Right cardiac atrium (tissue), 5 donors: ENCODE data around the gene KRTAP9-9. TPM values are rescaled to one million over a fixed set of nuclear protein-coding genes. Genes with fewer than 3 reads are reported as not detected.
"Not testable (repeated sequence)": the region's sequence is repeated elsewhere in the genome, so short reads cannot be mapped to it uniquely, and the experiment has no call there.

ENCODE experiments used
- ATAC-seq, 2 donors: fragments of 200-7000 bp; cut with Tn5 transposase; one replicate each; pipeline versions ENCODE4 v1.8.0 to v1.9.1; 2020; ENCODE audit warnings: moderate library complexity in 2 of 2, mild to moderate bottlenecking in 1 of 2
- DNase-seq, 3 donors: peaks; one replicate each; pipeline ENCODE4 v3.0.0-alpha.2; 2020
- H3K27ac ChIP-seq: one replicate; pipeline ENCODE4 v1.5.1; 2013; ENCODE audit warnings: mild to moderate bottlenecking, low read length, control low read depth, moderate library complexity
- H3K27me3 ChIP-seq: one replicate; pipeline ENCODE4 v1.6.1; 2013; ENCODE audit not compliant: control insufficient read depth, insufficient read depth
- H3K4me1 ChIP-seq: one replicate; pipeline ENCODE4 v1.6.1; 2013; ENCODE audit warnings: low read length; ENCODE audit not compliant: control insufficient read depth, insufficient read depth
- H3K4me3 ChIP-seq: one replicate; pipeline ENCODE4 v1.5.1; 2013; ENCODE audit warnings: low read length, control low read depth
- H3K9me3 ChIP-seq: one replicate; pipeline ENCODE4 v1.6.1; 2013; ENCODE audit warnings: low read length; ENCODE audit not compliant: control insufficient read depth
- WGBS: extraction: QIAGEN DNeasy Blood & Tissue Kit; methylation state at CpG from one replicate; pipeline ENCODE4 v1.1.7; 2013; 5-methylcytosine and 5-hydroxymethylcytosine counted together
- intact Hi-C, 4 donors: fragments of 100-400 bp; cut with DNase I; formaldehyde crosslinking; loops; one replicate each; pipeline versions ENCODE4 v1.11.0 to v1.14.0; 2022 to 2023
- polyA plus RNA-seq: library from polyadenylated mRNA; stranded (reverse); fragments of 200-250 nt; gene quantifications from one replicate; pipeline ENCODE4 v1.2.3, GENCODE V29; 2013
- total RNA-seq, 4 donors: library from RNA; stranded (reverse); fragmentation: NEBNext Ultra II Directional; extraction: Animal tissue kit (Norgen Biotek cat#: 25700); gene quantifications; one replicate each; pipeline ENCODE4 v1.2.1, GENCODE V29; 2021
- donor health status: healthy with polysubstance abuse.
- donor health status: DM: no; HTN: yes; CAD: no.
- donor health status: DM: no; HTN: no; CAD: no.
- donor health status: DM: no; HTN: yes; CAD: no; lungs with severe emphysema.
- donor health status: DM: yes; HTN: yes; CAD: no.

KRTAP9-9 gene
- total and polyA plus RNA-seq, 5 donors, result not detected

- Histone ChIP-seq H3K4me1 (no peaks in the 10 kb centered on the region), H3K27me3 (no peaks in the 10 kb centered on the region), H3K9me3 (no peaks in the 10 kb centered on the region), H3K27ac (no peak overlapping the region), H3K4me3 (no peak overlapping the region)
- intact Hi-C loops, result no loop called here
- DNase-seq, result no peak
- ATAC-seq, result no peak
- WGBS, result no CpG with 5 or more reads among the region's 3 CpGs
Observed at GRCh38 chr17:41267711-41268110, 12.5 kb downstream of the KRTAP9-9 start.

DNA sequence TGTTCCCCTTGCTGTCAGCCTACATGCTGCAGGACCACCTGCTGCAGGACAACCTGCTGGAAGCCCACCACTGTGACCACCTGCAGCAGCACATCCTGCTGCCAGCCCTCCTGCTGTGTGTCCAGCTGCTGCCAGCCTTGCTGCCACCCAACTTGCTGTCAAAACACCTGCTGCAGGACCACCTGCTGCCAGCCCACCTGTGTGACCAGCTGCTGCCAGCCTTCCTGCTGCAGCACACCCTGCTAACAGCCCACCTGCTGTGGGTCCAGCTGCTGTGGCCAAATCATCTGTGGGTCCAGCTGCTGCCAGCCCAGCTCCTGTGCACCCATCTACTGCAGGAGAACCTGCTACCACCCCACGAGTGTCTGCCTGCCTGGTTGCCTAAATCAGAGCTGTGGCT, 16.1 kb downstream of the KRTAP9-9 start:
- H3K4me3 ChIP-seq, DNase-seq, H3K4me1 ChIP-seq, H3K9me3 ChIP-seq, ATAC-seq, H3K27ac ChIP-seq, intact Hi-C loops, H3K27me3 ChIP-seq: not testable (repeated sequence)
- WGBS, result no CpG with 5 or more reads among the region's 1 CpG

DNA sequence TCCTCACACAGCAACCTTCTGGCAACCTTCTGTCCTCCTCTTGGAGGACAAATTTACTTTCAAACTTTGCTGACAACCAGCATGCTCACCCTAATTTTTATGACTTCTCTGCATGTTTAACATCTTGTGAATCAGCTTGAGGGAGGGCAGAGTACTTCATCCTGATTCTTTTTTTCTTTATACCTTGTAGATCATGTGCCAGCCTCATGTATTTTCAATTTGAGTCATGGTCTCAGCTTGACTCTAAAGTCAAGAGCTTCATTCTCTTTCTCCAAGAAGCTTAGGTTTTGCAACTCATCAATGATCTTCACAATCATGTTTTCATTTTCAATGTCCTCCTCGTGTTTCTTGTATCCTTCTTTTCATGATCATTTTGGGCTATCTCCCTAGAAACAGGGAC, 16.7 kb downstream of the KRTAP9-9 start:
- no peak for ATAC-seq

GRCh38 chr17:41275648-41276190, 20.5 kb downstream of the KRTAP9-9 start, which contains the start of gene KRTAP9-7:
KRTAP9-7 (plus strand) TSS chr17:41275698; CDS start chr17:41275698, 0 bp downstream.
- H3K4me1 ChIP-seq, ATAC-seq, H3K27ac ChIP-seq, DNase-seq, intact Hi-C loops, H3K27me3 ChIP-seq, H3K9me3 ChIP-seq, H3K4me3 ChIP-seq: not testable (repeated sequence)
- WGBS, result 86% methylated on average over 3 of the region's 3 CpGs

More for the DNA sequence above, 16.7 kb downstream of the KRTAP9-9 start:
- Histone ChIP-seq H3K9me3 (no peaks in the 10 kb centered on the region), H3K4me3 (no peak overlapping the region), H3K4me1 (no peaks in the 10 kb centered on the region), H3K27ac (no peak overlapping the region), H3K27me3 (no peaks in the 10 kb centered on the region)
- intact Hi-C loops, result no loop called here
- DNase-seq, result no peak
- WGBS, result no CpG with 5 or more reads among the region's 1 CpG

GRCh38 chr17:41278176-41278955, 23.2 kb downstream of the KRTAP9-9 start:
- 82% methylated on average over 3 of the region's 3 CpGs for WGBS
- H3K9me3 ChIP-seq, result no peaks in the 10 kb centered on the region
- no peak overlapping the region for H3K27ac ChIP-seq
- intact Hi-C loops, result no loop called here
- ATAC-seq, result no peak
- H3K4me1 ChIP-seq, result no peaks in the 10 kb centered on the region
- DNase-seq, result no peak
- no peak overlapping the region for H3K4me3 ChIP-seq
- H3K27me3 ChIP-seq, result peaks cover 3% of the 10 kb centered on the region

GRCh38 chr17:41284043-41284442, 28.9 kb downstream of the KRTAP9-9 start:
- Histone ChIP-seq H3K27ac (no peak overlapping the region), H3K4me3 (no peak overlapping the region), H3K9me3 (no peaks in the 10 kb centered on the region), H3K27me3 (peaks cover 3% of the 10 kb centered on the region), H3K4me1 (no peaks in the 10 kb centered on the region)
- ATAC-seq (no peak), DNase-seq (no peak)
- intact Hi-C loops, result no loop called here
- 46% methylated on average over 3 of the region's 3 CpGs for WGBS

DNA sequence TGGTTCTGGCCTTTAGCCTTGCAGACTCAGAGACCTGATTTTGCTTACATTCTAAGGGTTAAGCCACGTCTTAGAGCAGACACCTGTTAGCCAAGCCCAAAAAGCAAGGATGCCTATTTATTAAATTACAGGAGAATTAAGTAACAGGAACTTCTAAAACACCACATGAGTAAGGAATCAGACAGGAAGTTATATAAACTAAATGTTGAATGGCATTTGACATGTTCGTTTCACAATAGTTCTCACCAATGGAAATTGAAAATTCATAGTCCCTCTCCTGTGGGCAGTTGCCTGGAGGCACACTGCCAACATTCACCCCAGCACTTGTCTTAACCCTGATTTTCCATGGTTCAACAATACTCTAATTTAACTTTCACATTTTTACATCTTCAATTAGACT, 29.4 kb downstream of the KRTAP9-9 start:
- H3K27me3 ChIP-seq, result peaks cover 3% of the 10 kb centered on the region
- no peaks in the 10 kb centered on the region for H3K4me1 ChIP-seq
- ATAC-seq, result no peak

DNA sequence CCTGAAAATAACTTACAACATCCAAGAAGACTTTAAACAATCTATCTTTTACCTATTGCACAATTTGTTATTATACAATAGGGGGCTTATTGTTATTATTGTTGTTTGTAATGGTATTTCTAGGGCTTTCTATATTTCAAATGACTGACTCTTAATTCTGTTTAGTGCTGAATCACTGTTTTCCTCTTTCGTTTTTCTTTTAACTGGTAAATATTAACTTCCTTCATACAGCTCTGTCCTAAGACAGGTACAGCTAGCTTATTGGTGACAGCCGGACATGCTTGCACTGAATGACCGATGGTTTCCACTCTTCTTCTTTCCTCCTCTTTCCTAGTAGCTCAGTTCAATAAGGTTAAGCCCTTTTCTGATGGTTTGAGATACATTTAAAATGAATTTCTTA, 31.9 kb downstream of the KRTAP9-9 start:
- intact Hi-C loops, result no loop called here
- H3K4me3 ChIP-seq, result no peak overlapping the region
- ATAC-seq (no peak), DNase-seq (no peak)
- no peaks in the 10 kb centered on the region for H3K9me3 ChIP-seq
- no peaks in the 10 kb centered on the region for H3K4me1 ChIP-seq
- no peaks in the 10 kb centered on the region for H3K27me3 ChIP-seq
- H3K27ac ChIP-seq, result no peak overlapping the region
- WGBS, result 79% methylated on average over 3 of the region's 3 CpGs

More for the DNA sequence above, 29.4 kb downstream of the KRTAP9-9 start:
- Histone ChIP-seq H3K4me3 (no peak overlapping the region), H3K9me3 (no peaks in the 10 kb centered on the region), H3K27ac (no peak overlapping the region)
- WGBS, result 35% methylated on average over 2 of the region's 2 CpGs
- no peak for DNase-seq
- intact Hi-C loops, result no loop called here

GRCh38 chr17:41294016-41294415, 38.8 kb downstream of the KRTAP9-9 start:
- Histone ChIP-seq H3K27me3 (no peaks in the 10 kb centered on the region), H3K4me3 (no peak overlapping the region), H3K9me3 (no peaks in the 10 kb centered on the region), H3K4me1 (no peaks in the 10 kb centered on the region), H3K27ac (no peak overlapping the region)
- intact Hi-C loops, result no loop called here
- DNase-seq (no peak), ATAC-seq (no peak)
- 79% methylated on average over 1 of the region's 1 CpG for WGBS

DNA sequence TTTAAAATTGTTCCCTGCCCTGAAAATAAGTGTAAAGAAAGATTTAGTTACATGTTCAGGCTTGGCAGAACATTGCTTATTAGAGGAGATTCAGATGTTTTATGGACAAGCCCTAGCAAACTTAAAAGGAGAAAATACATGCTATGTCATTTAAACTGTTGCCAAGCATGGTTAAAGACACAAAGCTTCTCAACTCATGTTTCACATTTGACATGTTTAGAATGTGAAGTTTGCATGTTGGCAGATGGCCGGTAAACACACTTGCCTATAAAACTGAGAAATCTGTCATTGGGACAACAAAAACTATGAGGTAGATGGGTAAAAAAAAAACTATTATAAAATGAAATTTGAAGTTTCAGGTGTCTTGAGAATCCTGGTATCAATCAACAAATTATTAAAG, 41.7 kb downstream of the KRTAP9-9 start:
- DNase-seq (no peak), ATAC-seq (no peak)
- Histone ChIP-seq H3K9me3 (no peaks in the 10 kb centered on the region), H3K27me3 (no peaks in the 10 kb centered on the region), H3K4me3 (no peak overlapping the region), H3K27ac (no peak overlapping the region), H3K4me1 (no peaks in the 10 kb centered on the region)
- WGBS, result 90% methylated on average over 1 of the region's 1 CpG
- intact Hi-C loops, result no loop called here

- Histone ChIP-seq H3K27me3 (no peaks in the 10 kb centered on the region), H3K9me3 (no peaks in the 10 kb centered on the region), H3K4me3 (no peak overlapping the region), H3K27ac (no peak overlapping the region), H3K4me1 (no peaks in the 10 kb centered on the region)
- ATAC-seq (no peak), DNase-seq (no peak)
- intact Hi-C loops, result no loop called here
- WGBS, result 84% methylated on average over 20 of the region's 20 CpGs
Observed at GRCh38 chr17:41298458-41299135, 43.4 kb downstream of the KRTAP9-9 start.
